ENCODE results near the gene DHRS7B.
A peak's percentile ranks its signal among the peaks of the same experiment; 100 is the strongest.
"Not testable (repeated sequence)": the region's sequence is repeated elsewhere in the genome, so short reads cannot be mapped to it uniquely, and the experiment has no call there.

DHRS7B gene

GRCh38 chr17:21126645-21127508 is at the start of gene DHRS7B:
Gene DHRS7B (plus strand): TSS chr17:21126964. CDS start chr17:21126972, 8 bp downstream.
- ChIA-PET POLR2A (no interaction called here), CTCF (interaction anchor here (1.0 to 9.2 kb wide), 8 partner anchors 8 to 386 kb away, joined by 3 to 86 read pairs (median 3); partner anchors contain the start of gene USP22)
- peak; percentile 98 for DNase-seq (ENCODE audit: extremely low spot score)
- peak; percentile 18 for TF ChIP-seq CTCF (IDR thresholded peaks at IDR 0.05; ENCODE audit: control extremely low read depth, extremely low read depth, low read depth, missing control alignments)

GRCh38 chr17:21077281-21077680 is 49.5 kb upstream of the DHRS7B start:
- no peak for TF ChIP-seq CTCF (IDR thresholded peaks at IDR 0.05; ENCODE audit: control extremely low read depth, extremely low read depth, low read depth, missing control alignments)
- ChIA-PET CTCF (no interaction called here), POLR2A (no interaction called here)
- DNase-seq (ENCODE audit: extremely low spot score), result no peak

- ChIA-PET POLR2A (no interaction called here), CTCF (interaction anchor here (1.3 to 1.6 kb wide), 3 partner anchors 21 to 41 kb away, joined by 3 to 4 read pairs (median 4); no protein-coding TSS in a partner anchor)
- no peak for TF ChIP-seq CTCF (IDR thresholded peaks at IDR 0.05; ENCODE audit: control extremely low read depth, extremely low read depth, low read depth, missing control alignments)
- DNase-seq (ENCODE audit: extremely low spot score), result no peak
Observed at GRCh38 chr17:21078016-21078780, 48.6 kb upstream of the DHRS7B start.

GRCh38 chr17:21079196-21079595 is 47.6 kb upstream of the DHRS7B start:
- no peak for TF ChIP-seq CTCF (IDR thresholded peaks at IDR 0.05; ENCODE audit: control extremely low read depth, extremely low read depth, low read depth, missing control alignments)
- POLR2A ChIA-PET, result no interaction called here
- no peak for DNase-seq (ENCODE audit: extremely low spot score)
- CTCF ChIA-PET, result interaction anchor here (1.3 to 1.6 kb wide), 3 partner anchors 21 to 40 kb away, joined by 3 to 4 read pairs (median 4); no protein-coding TSS in a partner anchor

- ChIA-PET CTCF (no interaction called here), POLR2A (no interaction called here)
- DNase-seq (ENCODE audit: extremely low spot score), result no peak
- no peak for TF ChIP-seq CTCF (IDR thresholded peaks at IDR 0.05; ENCODE audit: control extremely low read depth, extremely low read depth, low read depth, missing control alignments)
Observed at GRCh38 chr17:21082001-21082436, 44.7 kb upstream of the DHRS7B start.

- DNase-seq (ENCODE audit: extremely low spot score); POLR2A ChIA-PET: not testable (repeated sequence)
- CTCF ChIA-PET, result interaction anchor here (0.8 to 1.4 kb wide), 4 partner anchors 9 to 34 kb away, joined by 3 to 4 read pairs (median 3); no protein-coding TSS in a partner anchor
Observed at GRCh38 chr17:21085280-21085679, 41.5 kb upstream of the DHRS7B start.
